Right hindlimb (tissue), 1 donor: ENCODE measurements around the gene SPATA25.
"Not testable (repeated sequence)": the region's sequence is repeated elsewhere in the genome, so short reads cannot be mapped to it uniquely, and the experiment has no call there.

Experiments used
- DNase-seq: peaks from one replicate; pipeline ENCODE4 v3.0.0-alpha.2; 2018

Gene SPATA25, protein sequence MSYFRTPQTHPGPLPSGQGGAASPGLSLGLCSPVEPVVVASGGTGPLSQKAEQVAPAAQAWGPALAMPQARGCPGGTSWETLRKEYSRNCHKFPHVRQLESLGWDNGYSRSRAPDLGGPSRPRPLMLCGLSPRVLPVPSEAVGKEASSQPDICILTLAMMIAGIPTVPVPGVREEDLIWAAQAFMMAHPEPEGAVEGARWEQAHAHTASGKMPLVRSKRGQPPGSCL

DNA sequence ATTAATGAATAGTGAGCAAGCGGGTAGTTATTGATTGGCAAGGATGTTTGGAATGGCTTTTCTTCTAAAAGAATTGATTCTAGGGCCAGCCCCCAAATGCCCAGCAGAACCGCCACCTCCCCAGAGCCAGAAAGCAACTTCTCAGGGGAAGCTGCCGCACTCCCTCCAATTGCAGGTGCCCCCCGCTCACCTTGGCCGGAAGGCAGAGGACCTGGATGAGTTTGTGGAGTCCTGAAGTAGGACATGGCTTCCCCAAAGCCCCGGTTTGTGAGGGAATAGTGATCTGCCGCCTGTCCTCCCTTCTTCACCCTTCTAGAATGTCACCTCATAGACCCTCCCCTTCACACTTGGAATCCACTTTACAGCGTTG, at the start of gene SPATA25:
Gene SPATA25 (minus strand): TSS at position 277 of the 370 bp plus-strand sequence. CDS start 32 bp downstream, at position 245.
- no peak for DNase-seq

DNA sequence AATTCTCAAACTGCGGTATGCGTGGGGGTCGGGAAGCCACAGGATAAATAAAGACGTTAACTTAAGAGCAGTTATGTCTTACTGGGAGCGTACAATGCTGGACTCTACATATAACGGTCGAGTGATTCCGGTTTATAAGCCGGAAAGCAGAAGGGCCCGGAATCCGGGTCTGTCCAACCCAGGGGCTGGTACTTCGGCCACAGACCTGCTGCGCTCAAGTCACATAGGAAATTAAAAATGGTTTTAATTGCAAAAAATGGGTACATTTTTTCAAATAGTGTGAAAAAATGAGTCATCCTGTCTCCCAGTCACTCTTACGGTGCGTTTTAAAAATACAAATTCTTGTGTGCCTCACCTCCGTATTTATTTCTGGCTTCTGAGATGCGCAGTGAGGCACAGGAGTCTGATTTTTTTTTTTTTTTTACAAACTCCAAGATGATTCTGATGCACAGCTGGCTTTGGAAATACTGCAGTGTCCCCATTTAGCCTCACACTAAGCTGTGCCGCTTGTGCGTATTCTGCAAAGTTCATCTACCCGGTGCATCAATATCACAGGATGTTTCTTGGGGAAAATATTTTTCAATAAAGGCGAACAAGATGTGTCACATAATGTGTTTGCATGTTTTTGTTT, 48.1 kb upstream of the SPATA25 start:
- no peak for DNase-seq

DNA sequence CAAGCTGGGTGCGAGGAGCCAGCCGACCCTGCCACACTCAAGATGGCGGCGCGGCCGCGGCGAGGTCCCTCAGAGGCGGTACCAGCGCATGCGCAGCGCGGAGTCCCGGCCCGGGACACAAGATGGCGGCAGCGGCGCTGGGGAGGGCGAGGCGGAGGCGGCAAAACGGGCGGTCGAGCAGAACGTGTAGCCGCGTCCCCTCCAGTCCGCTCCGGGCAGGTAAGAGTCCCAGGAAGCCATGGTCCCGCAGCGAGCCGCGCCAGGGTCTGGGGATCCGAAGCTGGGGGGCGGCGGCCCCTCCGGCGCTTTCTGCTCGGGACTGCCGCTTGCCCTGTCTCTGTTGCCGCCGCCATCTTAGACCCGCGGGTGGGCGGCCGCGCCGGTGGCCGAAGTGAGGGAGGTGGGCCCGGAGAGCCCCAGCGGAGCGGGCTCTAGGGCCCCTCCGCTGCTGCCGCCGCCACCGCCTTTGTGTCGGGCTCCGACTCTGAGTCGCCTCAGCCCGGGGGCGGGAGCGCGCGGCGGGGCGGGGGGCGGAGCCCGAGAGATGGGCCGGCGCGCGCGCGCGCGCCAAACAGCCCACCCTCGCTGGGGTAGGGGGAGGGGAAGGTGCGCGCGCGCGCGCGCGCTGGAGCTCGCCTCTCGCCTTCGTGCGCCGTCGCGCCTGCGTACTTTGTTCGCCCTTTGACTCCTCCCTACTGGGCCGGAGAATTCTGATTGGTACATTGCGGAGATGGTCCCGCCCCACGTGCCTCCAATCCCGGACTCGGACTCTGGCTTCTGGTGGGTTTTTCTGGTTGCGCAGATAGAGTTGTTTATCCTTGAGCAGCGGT, 47.4 kb upstream of the SPATA25 start, which contains the start of gene PCIF1:
Gene PCIF1 (plus strand): TSS at position 98 of the 830 bp plus-strand sequence. CDS start 4,317 bp downstream, outside the sequence.
- DNase-seq: peak; percentile 98

DNA sequence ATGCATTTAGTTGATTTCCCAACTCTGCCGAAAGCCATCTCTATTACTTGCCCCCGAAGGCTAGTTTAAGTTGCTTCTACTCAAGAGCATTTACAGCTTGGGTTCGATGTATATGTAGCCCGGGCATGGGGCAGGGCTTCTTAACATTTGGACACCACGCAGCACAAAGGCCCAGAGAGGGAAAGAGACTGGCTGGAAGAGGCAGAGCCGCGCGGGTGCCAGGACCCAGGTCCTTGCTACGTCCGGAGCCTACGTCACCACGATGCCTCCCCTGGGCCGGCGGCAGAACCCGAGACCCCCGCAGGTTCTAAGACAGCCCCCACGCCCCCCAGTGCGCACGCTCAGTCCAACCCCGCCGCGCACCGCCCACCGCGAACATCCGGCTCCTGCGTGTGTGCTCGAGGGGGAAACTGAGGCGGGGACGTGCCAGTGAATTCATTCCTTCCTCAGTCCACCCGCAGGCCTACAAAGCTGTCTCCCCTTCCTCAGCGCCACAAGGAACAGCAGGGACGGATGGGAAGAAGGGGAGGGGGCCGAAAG, 46.7 kb upstream of the SPATA25 start:
- peak; percentile 89 for DNase-seq

DNA sequence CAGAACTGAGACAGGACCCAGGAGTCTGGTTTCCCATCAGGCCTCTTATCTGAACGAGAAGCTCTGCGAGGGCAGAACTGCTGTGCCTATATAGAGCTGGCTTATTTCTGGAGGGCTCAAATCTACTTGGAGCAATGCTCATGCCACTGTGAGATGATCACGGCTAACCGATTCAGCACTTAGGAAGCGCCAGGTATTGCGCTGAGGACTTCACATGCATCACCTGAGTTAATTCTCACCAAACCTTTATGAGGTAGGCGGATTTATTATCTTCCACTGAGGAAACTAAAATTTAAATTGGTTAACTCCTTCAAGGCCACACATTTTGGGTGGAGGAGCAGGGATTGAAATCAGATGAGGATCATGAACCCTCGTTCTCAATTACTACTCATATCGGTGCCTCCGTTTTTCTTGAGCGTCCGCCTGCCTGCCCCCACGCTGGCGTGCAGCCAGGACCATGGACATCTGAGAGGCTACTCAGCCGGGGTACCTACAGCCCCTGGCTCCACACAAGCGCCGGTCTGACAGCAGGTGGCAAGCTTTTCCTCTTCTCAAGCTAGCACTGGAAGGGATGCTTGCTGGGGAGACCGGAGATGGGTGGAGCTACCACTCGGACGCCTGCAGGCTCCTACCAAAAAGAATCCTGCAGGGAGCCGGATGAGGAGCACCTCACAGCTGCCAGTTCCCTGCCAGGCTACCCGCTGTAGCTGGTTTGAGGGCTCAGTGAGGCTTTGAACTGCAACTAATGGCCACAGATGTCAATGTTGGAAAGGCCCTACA, 46.0 kb upstream of the SPATA25 start:
- peak; percentile 75 for DNase-seq

DNA sequence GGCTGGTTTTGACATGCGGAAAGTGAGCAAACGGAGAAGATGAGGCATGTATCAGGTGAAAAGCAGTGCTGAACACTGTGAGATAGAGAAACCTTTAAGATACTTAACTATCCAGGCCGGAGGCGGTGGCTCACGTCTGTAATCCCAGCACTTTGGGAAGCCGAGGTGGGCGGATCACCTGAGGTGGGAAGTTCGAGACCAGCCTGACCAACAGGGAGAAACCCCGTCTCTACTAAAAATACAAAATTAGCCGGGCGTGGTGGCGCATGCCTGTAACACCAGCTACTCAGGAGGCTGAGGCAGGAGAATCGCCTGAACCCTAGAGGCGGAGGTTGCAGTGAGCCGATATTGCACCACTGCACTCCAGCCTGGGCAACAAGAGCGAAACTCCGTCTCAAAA, 44.3 kb upstream of the SPATA25 start:
- not testable (repeated sequence) for DNase-seq

DNA sequence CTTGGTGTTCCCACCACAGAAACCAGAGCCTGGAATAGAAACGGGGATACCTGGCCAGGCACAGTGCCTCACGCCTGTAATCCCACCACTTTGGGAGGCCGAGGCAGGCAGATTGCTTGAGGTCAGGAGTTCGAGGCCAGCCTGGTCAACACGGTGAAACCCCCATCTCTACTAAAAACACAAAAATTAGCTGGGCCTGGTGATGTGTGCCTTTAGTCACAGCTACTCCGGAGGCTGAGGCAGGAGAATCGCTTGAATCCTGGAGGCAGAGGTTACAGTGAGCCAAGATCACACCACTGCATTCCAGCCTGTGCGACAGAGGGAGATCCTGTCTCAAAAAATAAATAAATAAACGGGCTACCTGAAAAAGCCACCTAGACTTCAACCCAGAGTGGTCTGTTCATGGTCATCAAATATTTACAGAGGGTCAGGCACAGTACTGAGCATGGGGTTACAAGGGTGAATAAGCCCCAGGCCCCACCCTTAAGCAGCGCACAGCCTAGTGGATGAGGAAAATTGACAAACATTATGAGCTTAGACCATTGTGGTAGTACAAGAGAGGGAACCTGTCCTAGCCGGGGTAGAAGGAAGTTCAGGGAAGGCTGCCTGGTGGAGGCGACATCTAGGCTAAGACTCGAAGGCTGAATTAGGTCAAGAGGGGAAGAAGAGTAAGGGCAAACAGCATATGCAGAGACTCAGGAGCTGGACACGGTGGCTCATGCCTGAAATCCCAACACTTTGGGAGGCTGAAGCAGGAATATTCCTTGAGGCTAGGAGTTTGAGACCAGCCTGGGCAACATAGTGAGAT, 39.9 kb upstream of the SPATA25 start:
- DNase-seq: no peak

DNA sequence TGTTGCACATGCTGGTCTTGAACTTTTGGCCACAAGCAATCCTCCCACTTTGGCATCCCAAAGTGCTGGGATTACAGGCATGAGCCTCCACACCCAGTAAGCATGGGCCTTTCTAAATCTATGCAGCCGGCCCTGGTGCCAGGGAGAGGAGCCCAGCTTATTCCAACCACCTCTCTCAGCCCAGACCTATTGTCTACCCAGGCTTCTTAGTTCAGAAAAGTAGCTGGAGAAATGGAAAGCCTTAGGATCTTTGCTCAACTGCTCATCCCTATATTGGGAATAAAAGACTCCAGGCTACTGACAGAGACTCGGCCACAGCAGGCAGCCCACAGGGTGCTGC, 39.3 kb upstream of the SPATA25 start:
- no peak for DNase-seq

DNA sequence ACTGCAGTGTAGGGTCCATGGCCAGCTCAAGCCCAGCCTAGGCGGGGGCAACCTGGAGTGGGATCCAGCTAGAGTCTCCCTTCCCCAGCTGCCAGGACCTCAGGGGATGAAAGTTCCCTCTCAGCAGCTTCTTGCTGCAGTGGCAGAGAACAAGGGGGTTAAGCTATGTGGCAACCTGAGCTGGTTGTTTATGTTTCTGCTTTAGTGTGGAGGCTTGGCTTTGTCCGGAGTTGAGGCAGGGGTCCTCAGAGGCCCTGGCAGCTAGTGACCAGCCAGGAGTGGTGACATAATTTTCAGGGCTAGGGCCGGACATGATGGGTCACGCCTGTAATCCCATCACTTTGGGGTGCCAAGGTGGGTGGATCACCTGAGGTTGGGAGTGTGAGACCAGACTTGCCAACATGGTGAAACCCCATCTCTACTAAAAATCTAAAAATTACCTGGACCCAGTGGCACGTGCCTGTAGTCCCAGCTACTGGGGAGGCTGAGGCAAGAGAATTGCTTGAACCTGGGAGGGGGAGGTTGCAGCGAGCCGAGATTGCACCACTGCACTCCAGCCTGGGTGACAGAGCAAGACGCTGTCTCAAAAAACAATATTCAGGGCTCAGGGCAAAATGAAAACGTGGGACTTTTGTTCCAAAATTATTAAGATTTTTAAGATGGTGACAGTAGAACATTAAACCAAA, 38.5 kb upstream of the SPATA25 start:
- no peak for DNase-seq

DNA sequence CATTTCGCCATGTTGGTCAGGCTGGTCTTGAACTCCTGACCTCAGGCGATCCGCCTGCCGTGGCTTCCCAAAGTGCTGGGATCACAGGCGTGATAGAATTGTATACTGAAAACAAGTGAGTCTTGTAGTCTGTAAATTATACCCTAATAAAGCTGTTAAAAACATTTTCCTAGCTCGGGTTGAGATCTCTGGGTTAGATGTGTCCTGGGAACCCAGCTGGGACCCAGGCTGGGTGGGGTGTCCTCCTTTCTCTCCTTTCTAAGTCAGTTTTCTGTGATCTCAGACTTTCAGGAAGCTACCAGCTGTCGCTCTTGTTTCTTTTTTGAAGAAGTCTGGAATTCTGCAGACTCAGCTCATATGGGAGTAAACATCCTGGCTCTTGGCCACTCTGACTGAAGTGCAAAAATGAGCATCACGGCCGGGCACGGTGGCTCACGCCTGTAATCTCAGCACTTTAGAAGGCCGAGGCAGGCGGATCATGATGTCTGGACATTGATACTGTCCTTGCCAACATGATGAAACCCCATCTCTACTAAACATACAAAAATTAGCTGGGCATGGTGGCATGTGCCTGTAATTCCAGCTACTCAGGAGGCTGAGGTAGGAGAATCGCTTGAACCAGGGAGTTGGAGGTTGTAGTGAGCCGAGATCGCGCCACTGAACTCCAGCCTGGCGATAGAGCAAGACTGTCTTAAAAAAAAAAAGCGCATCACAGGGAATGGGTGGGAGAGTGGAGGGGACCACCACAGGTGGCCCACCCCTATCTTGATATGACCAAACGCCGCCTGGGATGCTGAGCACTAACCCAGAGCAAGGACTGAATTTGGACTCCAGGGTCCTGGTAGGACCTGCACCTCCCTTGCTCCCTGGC, 37.2 kb upstream of the SPATA25 start:
- no peak for DNase-seq

DNA sequence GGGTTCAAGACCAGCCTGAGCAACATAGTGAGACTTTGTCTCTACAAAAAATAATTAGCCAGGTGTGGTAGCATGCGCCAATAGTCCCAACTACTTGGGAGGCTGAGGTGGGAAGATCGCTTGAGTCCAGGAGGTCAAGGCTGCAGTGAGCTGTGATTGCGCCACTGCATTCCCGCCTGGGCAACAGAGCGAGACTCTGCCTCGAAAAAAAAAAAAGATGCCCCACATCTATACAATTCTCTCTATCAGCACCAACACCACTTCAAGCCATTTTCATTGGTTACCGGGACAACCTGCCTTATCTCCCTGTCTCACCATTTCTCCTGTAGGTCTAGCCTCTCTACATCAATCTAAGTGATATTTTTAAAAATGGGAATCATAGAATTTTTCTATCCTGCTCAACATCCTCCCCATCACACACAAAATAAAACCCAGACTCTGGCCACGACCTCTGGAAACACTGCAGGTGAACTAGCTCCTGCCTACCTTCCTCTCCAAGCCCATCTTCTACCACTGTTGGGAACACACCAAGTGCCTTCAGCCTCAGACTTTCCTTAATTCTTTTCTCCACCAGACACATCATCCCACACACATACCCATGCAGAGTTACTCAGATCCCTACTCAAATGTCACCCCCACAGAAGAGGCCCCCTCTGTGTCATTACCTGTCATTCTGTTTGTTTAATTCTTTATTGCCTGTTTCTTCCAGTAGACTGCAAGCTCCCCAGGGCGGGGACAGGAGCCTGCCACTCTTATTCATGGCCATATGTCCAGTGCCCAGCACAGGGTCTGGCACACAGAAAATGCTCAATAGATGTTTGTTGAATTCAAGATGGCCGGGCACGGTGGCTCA, 34.1 kb upstream of the SPATA25 start:
- no peak for DNase-seq

DNA sequence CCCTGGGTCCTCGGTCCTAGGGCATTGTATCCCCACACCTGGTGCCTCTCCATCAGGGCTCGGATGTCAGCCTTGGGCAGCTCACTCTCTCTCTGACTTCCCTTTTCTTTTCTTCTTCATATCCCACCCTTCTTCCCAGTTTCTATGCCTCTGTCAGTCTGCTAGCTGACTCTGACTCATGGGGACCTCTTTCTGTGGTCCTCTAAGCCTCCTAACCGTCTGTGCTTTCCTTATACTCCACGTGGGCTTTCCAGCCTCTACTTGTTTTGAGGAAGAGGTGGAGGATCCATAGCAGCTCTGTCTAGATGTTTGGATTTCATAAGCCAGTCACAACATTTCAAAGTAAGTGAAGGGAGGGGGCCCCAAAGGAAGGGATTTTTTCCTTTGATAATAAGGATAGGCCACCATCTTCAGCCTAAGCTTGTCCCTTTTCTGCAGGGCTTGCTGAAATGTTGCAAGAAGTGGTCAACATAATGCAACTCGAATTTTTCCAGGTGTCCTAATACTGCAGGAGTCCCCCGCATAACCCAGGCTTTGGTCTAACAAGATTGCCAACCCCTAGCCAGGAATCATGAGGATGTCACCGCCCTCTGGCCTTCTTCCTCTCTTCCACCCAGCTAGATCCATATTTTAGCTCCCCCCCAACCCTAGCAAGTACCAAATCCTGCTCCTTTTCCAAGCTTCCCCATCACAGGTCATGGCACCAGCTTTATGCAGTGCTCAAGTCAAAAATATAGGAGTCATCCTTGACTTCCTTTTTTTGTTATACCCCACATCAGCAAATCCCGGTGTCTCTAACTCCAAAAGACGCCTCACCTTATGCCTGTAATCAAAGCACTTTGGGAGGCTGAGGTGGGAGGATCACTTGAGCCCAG, 33.3 kb upstream of the SPATA25 start:
- no peak for DNase-seq

DNA sequence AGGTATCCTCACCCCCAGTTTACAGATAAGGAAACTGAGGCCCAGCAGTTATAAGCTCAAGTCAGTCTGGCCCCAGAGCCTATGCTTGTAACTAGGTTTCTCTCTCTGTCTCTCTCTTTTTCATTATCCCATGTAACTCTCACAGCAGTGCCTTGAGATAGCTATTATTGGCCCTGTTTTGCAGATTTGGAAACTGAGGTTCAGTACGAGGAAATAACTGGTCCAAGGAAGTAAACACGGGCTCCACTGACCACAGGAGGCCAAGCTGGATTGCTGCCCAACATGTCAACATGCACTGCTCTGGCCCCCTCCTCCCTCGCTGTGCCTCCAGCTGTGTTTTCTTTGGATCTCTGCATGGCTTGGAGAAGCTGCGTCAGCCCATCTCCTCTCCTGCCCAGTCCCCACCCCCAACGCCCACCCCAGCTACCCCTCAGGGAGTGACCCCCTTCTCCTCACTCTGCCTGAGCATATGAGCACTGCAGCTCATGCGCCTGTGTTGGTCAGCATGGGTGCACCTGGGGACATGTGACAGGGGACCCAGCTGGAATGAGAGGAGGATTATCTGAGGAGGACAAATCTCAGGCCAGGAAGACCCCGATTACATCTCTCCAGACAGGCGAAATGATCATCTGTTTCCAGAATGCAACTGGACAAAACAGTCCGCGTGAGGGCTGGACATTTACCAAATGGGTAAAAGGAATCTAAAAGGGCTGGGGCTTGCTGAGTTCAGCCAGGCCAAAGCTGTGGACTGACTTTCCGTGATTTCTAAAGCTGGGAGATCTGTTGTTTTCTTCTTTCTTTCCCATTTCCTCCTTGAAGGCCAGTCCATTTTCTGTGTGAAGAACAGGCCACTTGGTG, 32.3 kb upstream of the SPATA25 start:
- DNase-seq: peak; percentile 84

DNA sequence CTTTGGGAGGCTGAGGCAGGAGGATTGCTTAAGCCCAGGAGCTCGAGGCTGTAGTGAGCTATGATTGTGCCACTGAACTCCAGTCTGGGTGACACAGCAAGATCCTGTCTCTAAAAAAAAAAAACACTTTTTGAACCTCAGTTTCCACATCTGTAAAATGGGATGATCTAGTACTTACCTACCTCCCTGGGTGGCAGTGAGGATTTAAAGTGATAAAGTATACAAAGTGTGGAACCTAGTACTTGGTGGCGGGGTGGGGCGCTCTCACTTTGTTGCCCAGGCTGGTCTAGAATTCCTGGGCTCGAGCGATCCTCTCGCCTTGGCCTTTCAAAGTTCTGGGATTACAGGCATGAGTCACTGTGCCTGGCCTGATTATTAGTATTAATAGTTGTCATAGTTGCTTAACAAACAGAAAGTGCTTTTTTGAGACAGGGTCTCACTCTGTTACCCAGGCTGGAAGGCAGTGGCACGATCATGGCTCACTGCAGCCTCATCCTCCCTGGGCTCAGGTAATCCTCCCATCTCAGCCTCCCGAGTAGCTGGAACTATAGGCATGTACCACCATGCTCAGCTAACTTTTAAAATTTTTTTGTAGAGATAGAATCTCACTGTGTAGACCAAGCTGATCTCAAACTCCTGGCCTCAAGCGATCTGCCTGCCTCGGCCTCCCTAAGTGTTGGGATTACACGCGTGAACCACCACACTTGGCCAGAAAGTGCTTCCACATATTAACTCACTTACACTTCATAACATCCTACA, 31.5 kb upstream of the SPATA25 start:
- no peak for DNase-seq

DNA sequence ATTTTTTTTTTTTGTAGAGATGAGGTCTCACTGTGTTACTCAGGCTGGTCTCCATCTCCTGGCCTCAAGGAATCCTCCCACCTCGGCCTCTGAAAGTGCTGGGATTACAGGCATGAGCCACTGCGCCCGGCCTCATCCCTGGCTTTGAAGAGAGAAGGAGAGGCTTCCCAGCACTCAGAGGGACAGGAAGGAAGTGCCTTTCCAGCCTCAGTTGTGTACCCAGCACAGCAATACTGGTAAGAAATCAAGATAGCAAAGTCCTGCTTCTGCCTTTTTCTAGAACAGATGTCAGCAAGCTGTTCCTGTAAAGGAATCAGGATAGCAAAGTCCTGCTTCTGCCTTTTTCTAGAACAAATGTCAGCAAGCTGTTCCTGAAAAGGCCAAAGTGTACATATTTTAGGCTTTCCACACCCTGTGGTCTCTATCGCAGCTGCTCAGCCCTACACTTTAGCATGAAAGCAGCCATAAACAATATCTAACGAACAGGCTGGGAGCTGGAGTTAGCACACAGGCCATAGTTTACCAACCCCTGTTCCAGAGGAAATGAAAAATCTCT, 30.8 kb upstream of the SPATA25 start:
- DNase-seq: no peak

DNA sequence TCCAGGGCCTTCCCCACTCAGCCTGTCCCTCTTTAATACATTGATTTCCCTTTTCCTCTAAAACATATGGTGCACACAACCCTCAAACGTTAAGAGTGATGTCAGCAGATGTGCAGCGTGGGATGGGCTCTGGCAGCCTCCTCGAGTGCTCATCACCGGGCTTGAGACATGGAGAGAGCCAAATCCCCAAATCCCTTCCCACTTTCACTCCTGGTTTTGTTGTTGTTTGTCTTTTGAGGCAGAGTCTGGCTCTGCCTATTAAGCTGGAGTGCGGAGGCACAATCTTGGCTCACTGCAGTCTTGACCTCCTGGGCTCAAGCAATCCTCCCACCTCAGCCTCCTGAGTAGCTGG, 30.3 kb upstream of the SPATA25 start:
- DNase-seq: peak; percentile 83
